ENCODE results near the gene FPGT. TPM values are rescaled to one million over a fixed set of nuclear protein-coding genes. Genes with fewer than 3 reads are reported as not detected.
"Not testable (repeated sequence)": the region's sequence is repeated elsewhere in the genome, so short reads cannot be mapped to it uniquely, and the experiment has no call there.

Gene FPGT
- total and polyA plus RNA-seq, 2 donors (not counting 3 experiments of a cell fraction or from before 2014, with no cell fraction given) = 4.3 to 10.9 TPM

DNA sequence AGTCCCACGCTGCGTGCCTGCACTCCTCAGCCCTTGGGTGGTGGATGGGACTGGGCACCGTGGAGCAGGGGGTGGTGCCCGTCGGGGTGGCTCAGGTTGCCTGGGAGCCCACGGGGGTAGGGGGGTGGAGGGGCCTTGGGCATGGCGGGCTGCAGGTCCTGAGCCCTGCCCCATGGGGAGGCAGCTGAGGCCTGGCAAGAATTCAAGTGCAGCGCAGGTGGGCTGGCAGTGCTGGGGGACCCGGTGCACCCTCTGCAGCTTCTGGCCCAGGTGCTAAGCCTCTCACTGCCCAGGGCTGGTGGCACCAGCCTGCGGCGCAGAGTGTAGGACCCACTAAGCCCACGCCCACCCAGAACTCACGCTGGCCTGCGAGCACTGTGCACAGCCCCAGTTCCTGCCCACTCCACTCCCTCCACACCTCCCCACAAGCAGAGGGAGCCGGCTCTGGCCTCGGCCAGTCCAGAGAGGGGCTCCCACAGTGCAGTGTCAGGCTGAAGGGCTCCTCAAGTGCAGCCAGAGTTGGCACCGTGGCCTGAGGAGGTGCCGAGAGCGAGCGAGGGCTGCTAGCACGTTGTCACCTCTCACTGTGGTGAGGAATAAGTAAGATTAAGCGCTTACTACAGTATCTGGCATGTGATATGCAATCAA is 50.0 kb downstream of the FPGT start:
- Histone ChIP-seq H2AFZ (ENCODE audit: low read depth, low read length) (no peak overlapping the region), H3K4me1 (ENCODE audit: control insufficient read depth, extremely low read depth, insufficient read depth, low read length) (no peaks in the 10 kb centered on the region), H3K27ac (ENCODE audit: insufficient read depth, low read depth, low read length) (no peak overlapping the region), H3K9ac (replicated peaks; ENCODE audit: extremely low read depth, insufficient read depth, low read length) (no peak overlapping the region), H3K79me2 (ENCODE audit: control insufficient read depth, insufficient read depth, low read length) (no peaks in the 10 kb centered on the region), H4K20me1 (replicated peaks; ENCODE audit: control insufficient read depth, extremely low read depth, insufficient read depth, low read length) (no peaks in the 10 kb centered on the region), H3K4me2 (ENCODE audit: insufficient read depth, low read length) (no peak overlapping the region), H3K27me3 (ENCODE audit: control insufficient read depth in 2 of 2, insufficient read depth in 2 of 2, low read length in 2 of 2) (no peaks in the 10 kb centered on the region), H3K4me3 (replicated peaks in 1 of 3; ENCODE audit: insufficient read depth in 1 of 3, low read depth in 1 of 3, low read length in 3 of 3) (no peak overlapping the region), H3K36me3 (ENCODE audit: control insufficient read depth in 2 of 2, extremely low read depth in 1 of 2, insufficient read depth in 2 of 2, low read length in 2 of 2) (no peaks in the 10 kb centered on the region), H3K9me1 (replicated peaks; ENCODE audit: control insufficient read depth, extremely low read depth, insufficient read depth, low read length) (no peaks in the 10 kb centered on the region), H3K9me3 (replicated peaks; ENCODE audit: control insufficient read depth, insufficient read depth, low read length) (no peaks in the 10 kb centered on the region)
- no TSS peak for BruUV-seq (replicated peaks)
- no peak for DNase-seq (ENCODE audit: low read depth, low spot score)
- ChIA-PET POLR2A (no interaction called here), CTCF (no interaction called here)
- intact Hi-C loops (cut with micrococcal nuclease) = no loop called here
- dilution Hi-C loops (cut with MboI; ENCODE audit: extremely low pct_ligation_motif_present, low sequenced_read_pairs) = no loop called here
- TF ChIP-seq GATA2 (IDR thresholded peaks at IDR 0.05; ENCODE audit: insufficient read depth, insufficient read length, low read depth, low read length) (no peak), JUN (IDR thresholded peaks at IDR 0.05; ENCODE audit: borderline replicate concordance, insufficient read depth, insufficient read length, low read depth) (no peak), POLR2A (IDR thresholded peaks at IDR 0.05; ENCODE audit: low read depth, low read length) (no peak), FOS (IDR thresholded peaks at IDR 0.05; ENCODE audit: borderline replicate concordance, insufficient read depth, low read length) (no peak), POLR2AphosphoS5 (IDR thresholded peaks at IDR 0.05; ENCODE audit: insufficient read depth, low read depth, low read length) (no peak), MYC (IDR thresholded peaks at IDR 0.05; ENCODE audit: low read depth, low read length) (no peak), EZH2 (IDR thresholded peaks at IDR 0.05; ENCODE audit: borderline replicate concordance, low read depth, low read length, severe bottlenecking) (no peak)
- TF ChIP-seq, protein P1, sequence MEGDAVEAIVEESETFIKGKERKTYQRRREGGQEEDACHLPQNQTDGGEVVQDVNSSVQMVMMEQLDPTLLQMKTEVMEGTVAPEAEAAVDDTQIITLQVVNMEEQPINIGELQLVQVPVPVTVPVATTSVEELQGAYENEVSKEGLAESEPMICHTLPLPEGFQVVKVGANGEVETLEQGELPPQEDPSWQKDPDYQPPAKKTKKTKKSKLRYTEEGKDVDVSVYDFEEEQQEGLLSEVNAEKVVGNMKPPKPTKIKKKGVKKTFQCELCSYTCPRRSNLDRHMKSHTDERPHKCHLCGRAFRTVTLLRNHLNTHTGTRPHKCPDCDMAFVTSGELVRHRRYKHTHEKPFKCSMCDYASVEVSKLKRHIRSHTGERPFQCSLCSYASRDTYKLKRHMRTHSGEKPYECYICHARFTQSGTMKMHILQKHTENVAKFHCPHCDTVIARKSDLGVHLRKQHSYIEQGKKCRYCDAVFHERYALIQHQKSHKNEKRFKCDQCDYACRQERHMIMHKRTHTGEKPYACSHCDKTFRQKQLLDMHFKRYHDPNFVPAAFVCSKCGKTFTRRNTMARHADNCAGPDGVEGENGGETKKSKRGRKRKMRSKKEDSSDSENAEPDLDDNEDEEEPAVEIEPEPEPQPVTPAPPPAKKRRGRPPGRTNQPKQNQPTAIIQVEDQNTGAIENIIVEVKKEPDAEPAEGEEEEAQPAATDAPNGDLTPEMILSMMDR (IDR thresholded peaks at IDR 0.05; ENCODE audit: extremely low read depth in 1 of 2, insufficient read depth in 1 of 2, low read depth in 1 of 2, low read length in 2 of 2) = no peak
- TF ChIP-seq, protein P2, sequence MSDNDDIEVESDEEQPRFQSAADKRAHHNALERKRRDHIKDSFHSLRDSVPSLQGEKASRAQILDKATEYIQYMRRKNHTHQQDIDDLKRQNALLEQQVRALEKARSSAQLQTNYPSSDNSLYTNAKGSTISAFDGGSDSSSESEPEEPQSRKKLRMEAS (IDR thresholded peaks at IDR 0.05; ENCODE audit: insufficient read depth, insufficient read length) = no peak
- no peak for FAIRE-seq

DNA sequence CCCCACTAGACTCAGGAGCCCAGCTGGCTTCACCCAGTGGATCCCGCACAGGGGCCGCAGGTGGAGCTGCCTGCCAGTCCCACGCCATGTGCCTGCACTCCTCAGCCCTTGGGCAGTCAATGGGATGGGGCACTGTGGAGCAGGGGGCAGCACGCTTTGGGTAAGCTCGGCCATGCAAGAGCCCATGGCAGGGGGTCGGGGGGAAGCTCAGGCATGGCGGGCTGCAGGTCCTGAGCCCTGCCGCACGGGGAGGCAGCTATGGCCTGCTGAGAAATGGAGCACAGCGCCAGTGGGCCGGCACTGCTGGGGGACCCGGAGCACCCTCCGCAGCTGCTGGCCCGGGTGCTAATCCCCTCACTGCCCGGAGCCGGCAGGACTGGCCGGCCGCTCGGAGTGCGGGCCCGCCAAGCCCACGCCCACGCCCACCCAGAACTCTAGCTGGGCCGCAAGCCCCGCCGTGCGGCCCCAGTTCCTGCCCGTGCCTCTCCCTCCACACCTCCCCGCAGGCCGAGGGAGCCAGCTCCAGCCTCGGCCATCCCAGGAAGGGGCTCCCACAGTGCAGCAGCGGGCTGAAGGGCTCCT is 55.3 kb downstream of the FPGT start:
- H3K27ac ChIP-seq (ENCODE audit: insufficient read depth, low read depth, low read length); H2AFZ ChIP-seq (ENCODE audit: low read depth, low read length); H3K36me3 ChIP-seq (ENCODE audit: control insufficient read depth in 2 of 2, extremely low read depth in 1 of 2, insufficient read depth in 2 of 2, low read length in 2 of 2); BruUV-seq (replicated peaks); H3K4me2 ChIP-seq (ENCODE audit: insufficient read depth, low read length); H3K27me3 ChIP-seq (ENCODE audit: control insufficient read depth in 2 of 2, insufficient read depth in 2 of 2, low read length in 2 of 2); CTCF ChIA-PET; DNase-seq (ENCODE audit: low read depth, low spot score); H3K9me1 ChIP-seq (replicated peaks; ENCODE audit: control insufficient read depth, extremely low read depth, insufficient read depth, low read length); FAIRE-seq; dilution Hi-C loops (cut with MboI; ENCODE audit: extremely low pct_ligation_motif_present, low sequenced_read_pairs); H3K79me2 ChIP-seq (ENCODE audit: control insufficient read depth, insufficient read depth, low read length); H3K4me3 ChIP-seq (replicated peaks in 1 of 3; ENCODE audit: insufficient read depth in 1 of 3, low read depth in 1 of 3, low read length in 3 of 3); H3K9ac ChIP-seq (replicated peaks; ENCODE audit: extremely low read depth, insufficient read depth, low read length); POLR2A ChIA-PET; intact Hi-C loops (cut with micrococcal nuclease); H3K4me1 ChIP-seq (ENCODE audit: control insufficient read depth, extremely low read depth, insufficient read depth, low read length); H3K9me3 ChIP-seq (replicated peaks; ENCODE audit: control insufficient read depth, insufficient read depth, low read length); H4K20me1 ChIP-seq (replicated peaks; ENCODE audit: control insufficient read depth, extremely low read depth, insufficient read depth, low read length): not testable (repeated sequence)

All from endothelial cell of umbilical vein (primary cell).